ENCODE results near the gene RILPL2. TPM values are rescaled to one million over a fixed set of nuclear protein-coding genes. Genes with fewer than 3 reads are reported as not detected.
"Not testable (repeated sequence)": the region's sequence is repeated elsewhere in the genome, so short reads cannot be mapped to it uniquely, and the experiment has no call there.

The RILPL2 gene
- total RNA-seq, 1 donor from 2014 or later = 15.1 TPM

DNA sequence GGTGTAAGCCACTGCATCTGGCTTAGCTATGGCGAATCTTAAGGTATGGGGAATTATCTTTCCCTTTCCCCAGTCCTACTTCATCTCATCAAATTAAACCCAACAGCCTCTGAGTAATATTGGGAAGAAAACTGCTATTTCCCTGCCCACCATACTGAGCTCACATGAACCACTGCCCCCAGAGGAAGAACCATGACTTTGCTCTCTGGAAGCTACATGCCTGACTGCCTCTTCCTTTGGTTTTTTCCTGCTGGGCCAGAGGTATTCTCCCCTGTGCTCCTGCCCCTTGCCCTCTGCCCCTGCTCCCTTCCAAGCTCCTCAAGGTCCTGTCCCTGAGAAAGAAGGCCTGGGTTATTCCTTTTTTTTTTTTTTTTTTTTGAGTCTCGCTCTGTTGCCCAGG lies 15.2 kb downstream of the RILPL2 start:
- Histone ChIP-seq H3K4me3 (no peak overlapping the region), H3K4me1 (no peaks in the 10 kb centered on the region), H3K9me3 (no peaks in the 10 kb centered on the region), H3K36me3 (peaks cover 73% of the 10 kb centered on the region), H3K27ac (no peak overlapping the region), H3K27me3 (no peaks in the 10 kb centered on the region)
- DNase-seq = no peak
- no peak for ATAC-seq
- TF ChIP-seq, protein P1, sequence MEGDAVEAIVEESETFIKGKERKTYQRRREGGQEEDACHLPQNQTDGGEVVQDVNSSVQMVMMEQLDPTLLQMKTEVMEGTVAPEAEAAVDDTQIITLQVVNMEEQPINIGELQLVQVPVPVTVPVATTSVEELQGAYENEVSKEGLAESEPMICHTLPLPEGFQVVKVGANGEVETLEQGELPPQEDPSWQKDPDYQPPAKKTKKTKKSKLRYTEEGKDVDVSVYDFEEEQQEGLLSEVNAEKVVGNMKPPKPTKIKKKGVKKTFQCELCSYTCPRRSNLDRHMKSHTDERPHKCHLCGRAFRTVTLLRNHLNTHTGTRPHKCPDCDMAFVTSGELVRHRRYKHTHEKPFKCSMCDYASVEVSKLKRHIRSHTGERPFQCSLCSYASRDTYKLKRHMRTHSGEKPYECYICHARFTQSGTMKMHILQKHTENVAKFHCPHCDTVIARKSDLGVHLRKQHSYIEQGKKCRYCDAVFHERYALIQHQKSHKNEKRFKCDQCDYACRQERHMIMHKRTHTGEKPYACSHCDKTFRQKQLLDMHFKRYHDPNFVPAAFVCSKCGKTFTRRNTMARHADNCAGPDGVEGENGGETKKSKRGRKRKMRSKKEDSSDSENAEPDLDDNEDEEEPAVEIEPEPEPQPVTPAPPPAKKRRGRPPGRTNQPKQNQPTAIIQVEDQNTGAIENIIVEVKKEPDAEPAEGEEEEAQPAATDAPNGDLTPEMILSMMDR (IDR thresholded peaks at IDR 0.05) = no peak
- intact Hi-C loops (cut with DNase I) = no loop called here

DNA sequence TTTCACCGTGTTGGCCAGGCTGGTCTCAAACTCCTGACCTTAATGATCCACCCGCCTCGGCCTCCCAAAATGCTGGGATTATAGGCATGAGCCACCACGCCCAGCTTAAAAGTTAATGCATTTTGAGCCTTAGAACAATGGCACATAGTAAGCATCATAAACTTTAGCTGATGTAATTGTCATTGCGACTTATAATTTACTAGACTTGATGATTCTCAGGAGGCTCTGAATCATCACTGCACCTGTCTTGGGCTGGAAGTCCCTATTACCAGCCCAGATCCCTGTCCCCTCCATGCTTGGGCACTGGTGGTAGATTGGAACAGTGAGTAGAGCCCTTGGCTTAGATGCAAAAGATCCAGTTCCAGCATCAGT lies 26.5 kb downstream of the RILPL2 start:
- ATAC-seq = no peak
- TF ChIP-seq, protein P1 (IDR thresholded peaks at IDR 0.05) = no peak

DNA sequence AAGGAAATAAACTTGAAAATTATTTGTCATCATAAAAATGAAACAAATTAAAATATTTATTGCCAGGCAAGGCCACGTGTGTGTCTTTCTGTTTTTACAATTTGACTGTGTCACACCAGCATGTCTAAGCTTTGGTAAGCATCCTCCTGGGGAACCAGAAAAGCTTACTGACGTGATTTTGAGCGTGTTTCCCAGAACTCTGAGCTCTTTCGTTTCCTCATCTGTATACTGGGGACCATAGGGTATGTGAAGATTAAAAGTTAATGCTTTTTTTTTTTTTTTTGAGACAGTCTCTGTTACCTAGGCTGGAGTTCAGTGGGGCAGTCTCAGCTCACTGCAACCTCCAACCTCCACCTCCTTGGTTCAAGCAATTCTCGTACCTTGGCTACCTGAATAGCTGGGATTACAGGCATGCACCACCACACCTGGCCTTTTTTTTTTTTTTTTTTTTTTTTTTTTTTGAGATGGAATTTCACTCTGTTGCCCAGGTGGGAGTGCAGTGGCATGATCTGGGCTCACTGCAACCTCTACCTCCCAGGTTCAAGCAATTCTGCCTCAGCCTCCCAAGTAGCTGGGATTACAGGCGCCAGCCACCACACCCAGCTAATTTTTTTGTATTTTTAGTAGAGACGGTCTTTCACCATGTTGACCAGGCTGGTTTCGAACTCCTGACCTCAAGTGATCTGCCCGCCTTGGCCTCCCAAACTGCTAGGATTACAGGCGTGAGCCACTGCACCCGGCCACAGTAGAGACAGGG lies 27.0 kb downstream of the RILPL2 start:
- intact Hi-C loops (cut with DNase I); H3K4me3 ChIP-seq; H3K9me3 ChIP-seq; DNase-seq; H3K4me1 ChIP-seq; H3K27ac ChIP-seq; ATAC-seq; H3K27me3 ChIP-seq: not testable (repeated sequence)
- peaks cover 55% of the 10 kb centered on the region for H3K36me3 ChIP-seq

More for the DNA sequence above, 26.5 kb downstream of the RILPL2 start:
- DNase-seq = no peak
- intact Hi-C loops (cut with DNase I) = no loop called here
- Histone ChIP-seq H3K27ac (no peak overlapping the region), H3K4me3 (no peak overlapping the region), H3K4me1 (no peaks in the 10 kb centered on the region), H3K27me3 (no peaks in the 10 kb centered on the region), H3K9me3 (no peaks in the 10 kb centered on the region), H3K36me3 (peaks cover 52% of the 10 kb centered on the region)

DNA sequence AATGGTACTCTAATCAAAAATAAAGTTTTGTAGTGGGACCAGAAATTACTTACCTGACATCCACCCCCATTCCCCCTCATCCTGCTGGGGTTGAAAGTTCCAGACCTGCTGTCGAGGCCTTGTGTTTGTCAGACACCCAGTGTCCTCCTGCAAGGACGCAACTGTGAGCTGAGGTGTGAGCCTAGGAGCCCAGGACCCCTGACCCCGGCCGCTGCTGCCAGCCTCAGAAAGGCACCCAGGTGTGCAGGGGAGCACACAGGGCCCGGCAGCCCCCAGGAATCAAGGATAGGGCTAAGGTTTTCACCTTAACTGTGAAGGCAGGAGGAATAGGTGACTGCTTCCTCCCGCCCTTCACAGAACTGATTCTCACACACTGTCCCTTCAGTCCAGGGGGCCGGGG lies 27.9 kb downstream of the RILPL2 start:
- H3K4me3 ChIP-seq; intact Hi-C loops (cut with DNase I); H3K27me3 ChIP-seq; H3K4me1 ChIP-seq; H3K27ac ChIP-seq; H3K9me3 ChIP-seq; DNase-seq; ATAC-seq: not testable (repeated sequence)
- peaks cover 64% of the 10 kb centered on the region for H3K36me3 ChIP-seq

DNA sequence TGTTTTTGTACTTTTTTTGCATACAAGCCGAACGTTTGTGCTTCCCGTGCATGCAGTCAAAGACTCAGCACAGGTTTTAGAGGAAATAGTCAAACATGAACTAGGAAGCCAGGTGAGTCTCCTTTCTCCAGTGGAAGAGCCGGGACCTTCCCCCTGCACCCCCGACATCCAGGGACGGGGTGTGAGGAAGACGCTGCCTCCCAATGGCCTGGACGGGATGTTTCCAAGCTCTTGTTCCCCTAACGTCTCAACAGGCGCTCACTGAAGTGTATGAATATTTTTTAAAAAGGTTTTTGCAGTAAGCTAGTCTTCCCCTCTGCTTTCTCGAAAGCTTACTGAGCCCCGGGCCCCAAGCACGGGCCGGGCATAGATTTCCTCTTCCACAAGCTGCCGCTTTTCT lies 28.6 kb downstream of the RILPL2 start:
- intact Hi-C loops (cut with DNase I); H3K27ac ChIP-seq; H3K4me3 ChIP-seq; H3K27me3 ChIP-seq; ATAC-seq; H3K9me3 ChIP-seq; DNase-seq; H3K4me1 ChIP-seq: not testable (repeated sequence)
- peaks cover 66% of the 10 kb centered on the region for H3K36me3 ChIP-seq

DNA sequence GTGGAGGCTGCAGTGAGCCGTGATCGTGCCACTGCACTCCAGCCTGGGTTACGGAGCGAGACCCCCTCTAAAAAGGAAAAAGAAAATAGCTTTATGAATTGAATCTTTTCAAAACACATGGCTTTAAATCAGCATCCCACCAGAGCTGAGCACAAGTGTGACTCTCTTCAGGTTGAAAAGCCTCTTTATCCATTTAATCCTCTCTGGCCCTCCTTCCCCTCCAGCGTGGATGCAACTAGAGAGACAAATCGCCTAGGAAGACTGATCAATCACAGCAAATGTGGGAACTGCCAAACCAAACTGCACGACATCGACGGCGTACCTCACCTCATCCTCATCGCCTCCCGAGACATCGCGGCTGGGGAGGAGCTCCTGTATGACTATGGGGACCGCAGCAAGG lies 29.2 kb downstream of the RILPL2 start:
- not testable (repeated sequence) for H3K27ac ChIP-seq

DNA sequence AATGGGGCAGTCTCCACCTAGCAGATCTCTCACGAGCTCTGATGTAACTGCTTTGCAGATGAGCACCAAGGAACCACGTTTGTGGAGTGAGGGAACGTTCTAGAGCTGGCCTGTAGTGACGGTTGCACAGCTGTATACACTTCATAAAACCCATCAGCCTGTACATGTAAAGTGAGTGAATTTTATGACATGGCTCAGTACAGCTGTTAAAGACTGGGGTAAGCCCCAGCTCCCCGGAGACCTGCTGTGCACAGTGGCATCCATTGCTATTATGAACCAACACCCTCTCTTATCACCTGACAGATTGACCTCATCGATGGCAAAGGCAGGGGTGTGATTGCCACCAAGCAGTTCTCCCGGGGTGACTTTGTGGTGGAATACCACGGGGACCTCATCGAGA lies 31.9 kb downstream of the RILPL2 start:
- intact Hi-C loops (cut with DNase I) = no loop called here

More for the DNA sequence above, 29.2 kb downstream of the RILPL2 start:
- DNase-seq; ATAC-seq; H3K9me3 ChIP-seq; intact Hi-C loops (cut with DNase I); H3K4me1 ChIP-seq; H3K4me3 ChIP-seq; H3K27me3 ChIP-seq: not testable (repeated sequence)
- peaks cover 66% of the 10 kb centered on the region for H3K36me3 ChIP-seq

More for the DNA sequence above, 31.9 kb downstream of the RILPL2 start:
- Histone ChIP-seq H3K9me3 (no peaks in the 10 kb centered on the region), H3K4me1 (no peaks in the 10 kb centered on the region), H3K27ac (no peak overlapping the region), H3K4me3 (no peak overlapping the region), H3K36me3 (peaks cover 70% of the 10 kb centered on the region), H3K27me3 (no peaks in the 10 kb centered on the region)
- DNase-seq (no peak), ATAC-seq (no peak)
- TF ChIP-seq, protein P1 (IDR thresholded peaks at IDR 0.05) = no peak
